K562 (cell line): ENCODE results near the gene BCL11A. TPM values are rescaled to one million over a fixed set of nuclear protein-coding genes. Genes with fewer than 3 reads are reported as not detected.

Experiments used
- ATAC-seq: fragments of 200-7000 bp; cut with Tn5 transposase; 3 replicates; pipeline ENCODE4 v1.9.1; 2020; ENCODE audit warnings: moderate library complexity
- BruUV-seq: library from RNA; stranded (reverse); fragments of 400-500 nt; replicated peaks from 2 replicates; lab custom pipeline; 2021; lab: Mats Ljungman, UMichigan
- CTCF ChIA-PET: fragments of 300-600 bp; formaldehyde crosslinking; extraction: SDS; loops from one replicate; lab custom pipeline; 2021; ENCODE audit warnings: low intra/inter-chr PET ratio; lab: Yijun Ruan, JAX
- POLR2A ChIA-PET: fragments of 300-600, 350-650 bp; sonication (Branson Sonifier 250); formaldehyde crosslinking; extraction: SDS; loops from one replicate; lab custom pipeline; 2021; ENCODE audit warnings: antibody characterized with exemption, inconsistent platforms; lab: Yijun Ruan, JAX
- DNase-seq, 4 experiments: peaks; one replicate each; pipeline versions ENCODE4 v3.0.0 to v3.0.0-alpha.2; 2011 to 2018; ENCODE audit warnings: low spot score in 3 of 4, mixed read lengths in 3 of 4; ENCODE audit errors: extremely low read depth in 1 of 4
- FAIRE-seq: peaks from 2 replicates; lab custom pipeline; 2011; peaks lifted over from hg19 to GRCh38; lab: Jason Lieb, UNC
- H2AFZ ChIP-seq: 2 replicates; pipeline ENCODE4 v1.6.0; 2011; ENCODE audit warnings: low read depth, low read length, control low read depth, inconsistent platforms
- H3K27ac ChIP-seq: fragments of 200-600 bp; 3 replicates; pipeline ENCODE4 v1.8.0; 2011; ENCODE audit warnings: low read depth, mild to moderate bottlenecking, control low read depth, inconsistent platforms, low read length, moderate library complexity, mixed read lengths; ENCODE audit errors: extremely low read depth
- H3K27me3 ChIP-seq, 2 experiments: fragments of 300-600 bp in 1 of 2; 2 replicates in 1 of 2; 3 replicates in 1 of 2; pipeline versions ENCODE4 v1.6.0 to v1.8.0; 2011; ENCODE audit warnings: inconsistent platforms in 2 of 2, low read length in 2 of 2, mild to moderate bottlenecking in 1 of 2, mixed read lengths in 1 of 2, moderate library complexity in 1 of 2; ENCODE audit not compliant: control insufficient read depth in 2 of 2, insufficient read depth in 2 of 2
- H3K36me3 ChIP-seq: fragments of 300-600 bp; 3 replicates; pipeline ENCODE4 v1.8.0; 2011; ENCODE audit warnings: mild to moderate bottlenecking, low read length, inconsistent platforms; ENCODE audit not compliant: control insufficient read depth, insufficient read depth
- H3K4me1 ChIP-seq, 2 experiments: fragments of 200-600 bp in 1 of 2; replicated peaks in 1 of 2; 2 replicates in 1 of 2; 3 replicates in 1 of 2; pipeline versions ENCODE4 v1.5.1 to v1.8.0; 2011; ENCODE audit warnings: inconsistent platforms in 2 of 2, low read length in 2 of 2, mild to moderate bottlenecking in 1 of 2, mixed read lengths in 1 of 2, moderate library complexity in 1 of 2; ENCODE audit not compliant: control insufficient read depth in 2 of 2, insufficient read depth in 2 of 2
- H3K4me2 ChIP-seq: 2 replicates; pipeline ENCODE4 v1.6.1; 2011; ENCODE audit warnings: low read length, control low read depth, inconsistent platforms, mixed read lengths; ENCODE audit not compliant: insufficient read depth
- H3K4me3 ChIP-seq: fragments of 200-600 bp; sonication (generic), shearing (Covaris generic); 2 replicates; pipeline ENCODE4 v1.5.1; 2016; ENCODE audit warnings: control low read depth, inconsistent platforms
- H3K79me2 ChIP-seq: fragments of 200-600 bp; 3 replicates; pipeline ENCODE4 v1.8.0; 2011; ENCODE audit warnings: low read length, inconsistent platforms; ENCODE audit not compliant: control insufficient read depth, insufficient read depth
- H3K9ac ChIP-seq, 2 experiments: 2 replicates each; pipeline versions ENCODE4 v1.6.0 to v1.6.1; 2011; ENCODE audit warnings: low read depth in 2 of 2, low read length in 2 of 2, control low read depth in 1 of 2, inconsistent platforms in 1 of 2, mild to moderate bottlenecking in 1 of 2, mixed read lengths in 1 of 2; ENCODE audit not compliant: insufficient read depth in 1 of 2
- H3K9me1 ChIP-seq: one replicate; pipeline ENCODE4 v1.6.0; 2011; ENCODE audit warnings: inconsistent platforms, mild to moderate bottlenecking, low read length, moderate library complexity; ENCODE audit not compliant: control insufficient read depth, insufficient read depth
- H3K9me3 ChIP-seq: replicated peaks from 2 replicates; pipeline ENCODE4 v1.5.1; 2011; ENCODE audit warnings: low read depth, low read length, inconsistent platforms; ENCODE audit not compliant: control insufficient read depth, insufficient read depth
- H4K20me1 ChIP-seq: replicated peaks from 2 replicates; pipeline ENCODE4 v1.6.1; 2011; ENCODE audit warnings: low read length, inconsistent platforms, mixed read lengths; ENCODE audit not compliant: control insufficient read depth, insufficient read depth
- AFF1 ChIP-seq, 2 experiments: fragments of 450-650 bp; IDR thresholded peaks; 2 replicates each; pipeline ENCODE4 v1.6.1; 2018; ENCODE audit warnings: mild to moderate bottlenecking in 2 of 2, low read depth in 1 of 2; ENCODE audit not compliant: partially characterized antibody in 2 of 2
- CHAMP1 ChIP-seq: fragments of 450-650 bp; IDR thresholded peaks from 2 replicates; pipeline ENCODE4 v1.6.1; 2016; ENCODE audit warnings: mild to moderate bottlenecking
- KHSRP ChIP-seq: fragments of 450-650 bp; IDR thresholded peaks from 2 replicates; pipeline ENCODE4 v1.6.1; 2017
- MBD1 ChIP-seq: fragments of 250-450 bp; sonication (Bioruptor Pico); IDR thresholded peaks from 2 replicates; pipeline ENCODE4 v1.8.0; 2022; ENCODE audit warnings: inconsistent platforms
- RHOXF2B ChIP-seq: fragments of 250-450 bp; sonication (Bioruptor Pico); conservative IDR thresholded peaks from 2 replicates; pipeline ENCODE4 v1.5.1; 2021
- ZBTB43 ChIP-seq: sonication (generic); formaldehyde crosslinking; IDR thresholded peaks from 2 replicates; pipeline ENCODE4 v1.8.0; 2023; ENCODE audit warnings: mild to moderate bottlenecking, missing genetic modification reagents
- ZNF695 ChIP-seq: fragments of 450-650 bp; formaldehyde crosslinking; IDR thresholded peaks from 2 replicates; pipeline ENCODE4 v1.4.0; 2020; ENCODE audit warnings: mild to moderate bottlenecking, moderate library complexity
- WGBS: fragments of 100-300 bp; shearing (Covaris generic); methylation state at CpG from one replicate; pipeline ENCODE4 v1.1.6; 2016; ENCODE audit warnings: low coverage, mixed read lengths; ENCODE audit not compliant: insufficient coverage; ENCODE audit errors: missing lambda C conversion rate; 5-methylcytosine and 5-hydroxymethylcytosine counted together
- in situ Hi-C: fragments of 300-500 bp; cut with MboI; formaldehyde crosslinking; loops from 4 replicates; pipeline ENCODE4 v1.15.0; 2018; ENCODE audit warnings: inconsistent platforms, mixed read lengths
- intact Hi-C: fragments of 100-400 bp; cut with micrococcal nuclease; formaldehyde crosslinking; loops from 2 replicates; pipeline ENCODE4 v1.14.2; 2022
- polyA plus RNA-seq, 8 experiments: library from polyadenylated mRNA; depleted of rRNA in 4 of 8; stranded (reverse) in 5 of 8; unstranded in 3 of 8; fragments of >200 nt; fragmentation: Nextera tagmentation in 2 of 8; fragmentation: Illumina TruSeq in 1 of 8; extraction: Ambion mirVana in 2 of 8; extraction: Trizol in 1 of 8; gene quantifications; 2 replicates each; pipeline versions ENCODE4 v1.2.1 to v1.2.3, GENCODE V29; 2011 to 2014; ENCODE audit warnings: inconsistent platforms in 1 of 8, missing spikeins in 1 of 8
- total RNA-seq, 7 experiments: library from RNA; depleted of rRNA in 6 of 7; stranded (reverse); fragments of >200 nt in 6 of 7; fragmentation: Illumina TruSeq in 2 of 7; extraction: Trizol in 2 of 7; gene quantifications; 2 replicates each; pipeline versions ENCODE4 v1.2.1 to v1.2.3, GENCODE V29; 2011 to 2021; ENCODE audit warnings: low replicate concordance in 1 of 7
- TF ChIP-seq, protein P1 (sequence below): sonication (generic); formaldehyde crosslinking; IDR thresholded peaks from 2 replicates; pipeline ENCODE4 v1.8.0; 2022; ENCODE audit warnings: missing genetic modification reagents, mild to moderate bottlenecking, borderline replicate concordance

The BCL11A gene
- total and polyA plus RNA-seq, 9 of the 15 experiments (the other 6 are each of a cell fraction or from before 2014, with no cell fraction given) = 0.13 TPM; not detected in 8

DNA sequence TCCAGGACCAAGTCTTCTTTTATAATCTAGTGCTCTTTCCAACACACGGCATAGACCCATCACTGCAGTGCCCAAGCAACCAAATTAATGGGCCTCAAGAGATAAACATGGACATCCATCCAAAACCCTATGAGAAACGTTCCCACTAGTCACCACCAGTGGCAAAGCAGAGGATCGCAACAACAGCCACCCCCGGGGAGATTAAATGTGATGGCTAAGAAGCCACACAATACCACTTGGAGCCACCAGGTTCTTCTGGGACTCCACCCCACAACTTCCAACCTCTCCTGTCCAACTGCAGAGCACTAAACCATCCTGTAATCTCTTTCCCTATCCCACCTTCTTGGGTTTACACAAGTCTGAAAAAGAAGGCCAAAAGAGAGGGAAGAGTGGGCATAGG is 123.8 kb downstream of the BCL11A start (continued):
- TF ChIP-seq ZBTB43 (CRISPR knock-in tag) = no peak

DNA sequence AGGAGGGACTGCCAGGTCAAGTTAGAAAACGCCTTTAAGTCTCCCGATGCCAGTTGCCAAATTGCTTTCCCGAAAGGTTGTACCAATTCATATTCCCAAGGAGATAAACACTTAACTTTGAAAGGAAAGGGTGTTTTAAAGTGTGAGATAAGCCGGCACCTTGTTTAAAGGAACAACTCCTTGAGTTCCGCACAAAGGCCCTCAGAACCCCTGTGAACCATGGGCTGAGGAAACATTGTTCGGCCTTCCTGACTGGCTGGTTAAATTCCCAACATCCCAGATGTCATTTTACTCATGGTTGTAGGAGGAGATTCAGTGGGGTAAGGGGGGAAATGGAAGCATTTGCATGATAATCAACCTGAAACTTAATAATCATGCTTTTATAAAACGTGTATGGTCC is 126.6 kb downstream of the BCL11A start:
- ChIA-PET POLR2A (no interaction called here), CTCF (no interaction called here)
- H3K9me3 ChIP-seq = no peaks in the 10 kb centered on the region
- H3K27ac ChIP-seq = no peak overlapping the region
- ATAC-seq (no peak), DNase-seq (no peak), FAIRE-seq (no peak)
- no peaks in the 10 kb centered on the region for H3K36me3 ChIP-seq
- no TSS peak for BruUV-seq
- H3K79me2 ChIP-seq = no peaks in the 10 kb centered on the region
- H3K27me3 ChIP-seq = no peaks in the 10 kb centered on the region
- H3K4me3 ChIP-seq = no peak overlapping the region
- no peak overlapping the region for H3K4me2 ChIP-seq
- 2% methylated on average over 7 of the region's 7 CpGs for WGBS
- no peaks in the 10 kb centered on the region for H3K4me1 ChIP-seq
- no peaks in the 10 kb centered on the region for H4K20me1 ChIP-seq
- no peaks in the 10 kb centered on the region for H3K9me1 ChIP-seq
- intact Hi-C loops = no loop called here
- no peak overlapping the region for H2AFZ ChIP-seq
- no peak overlapping the region for H3K9ac ChIP-seq
- in situ Hi-C loops = no loop called here
- TF ChIP-seq KHSRP (no peak), ZNF695 (CRISPR knock-in tag) (no peak), AFF1 (IDR thresholded peaks at IDR 0.05; ENCODE audit: low read depth in 1 of 2, partially characterized antibody in 2 of 2) (no peak), RHOXF2B (no peak), CHAMP1 (no peak), MBD1 (no peak)
- TF ChIP-seq, protein P1, sequence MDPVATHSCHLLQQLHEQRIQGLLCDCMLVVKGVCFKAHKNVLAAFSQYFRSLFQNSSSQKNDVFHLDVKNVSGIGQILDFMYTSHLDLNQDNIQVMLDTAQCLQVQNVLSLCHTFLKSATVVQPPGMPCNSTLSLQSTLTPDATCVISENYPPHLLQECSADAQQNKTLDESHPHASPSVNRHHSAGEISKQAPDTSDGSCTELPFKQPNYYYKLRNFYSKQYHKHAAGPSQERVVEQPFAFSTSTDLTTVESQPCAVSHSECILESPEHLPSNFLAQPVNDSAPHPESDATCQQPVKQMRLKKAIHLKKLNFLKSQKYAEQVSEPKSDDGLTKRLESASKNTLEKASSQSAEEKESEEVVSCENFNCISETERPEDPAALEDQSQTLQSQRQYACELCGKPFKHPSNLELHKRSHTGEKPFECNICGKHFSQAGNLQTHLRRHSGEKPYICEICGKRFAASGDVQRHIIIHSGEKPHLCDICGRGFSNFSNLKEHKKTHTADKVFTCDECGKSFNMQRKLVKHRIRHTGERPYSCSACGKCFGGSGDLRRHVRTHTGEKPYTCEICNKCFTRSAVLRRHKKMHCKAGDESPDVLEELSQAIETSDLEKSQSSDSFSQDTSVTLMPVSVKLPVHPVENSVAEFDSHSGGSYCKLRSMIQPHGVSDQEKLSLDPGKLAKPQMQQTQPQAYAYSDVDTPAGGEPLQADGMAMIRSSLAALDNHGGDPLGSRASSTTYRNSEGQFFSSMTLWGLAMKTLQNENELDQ = no peak
